GM18858 (cell line): ENCODE data around the gene CCDC92B.
"Not testable (repeated sequence)": the region's sequence is repeated elsewhere in the genome, so short reads cannot be mapped to it uniquely, and the experiment has no call there.

Experiments
- ATAC-seq: cut with Tn5 transposase; IDR thresholded peaks from one replicate; pipeline ENCODE4 v1.9.1; 2021; ENCODE audit not compliant: unreplicated experiment

CCDC92B gene

GRCh38 chr17:2691069-2691871 lies 58.2 kb downstream of the CCDC92B start:
- no peak for ATAC-seq

- no peak for ATAC-seq
Observed at GRCh38 chr17:2690165-2691068, 59.0 kb downstream of the CCDC92B start.

- no peak for ATAC-seq
Observed at GRCh38 chr17:2689411-2690164, 59.9 kb downstream of the CCDC92B start.

GRCh38 chr17:2688351-2689342 lies 60.8 kb downstream of the CCDC92B start:
- ATAC-seq = no peak

GRCh38 chr17:2687074-2687418 lies 62.4 kb downstream of the CCDC92B start:
- ATAC-seq = no peak

- ATAC-seq = no peak
Observed at GRCh38 chr17:2685696-2686095, 63.8 kb downstream of the CCDC92B start.

- ATAC-seq = no peak
Observed at GRCh38 chr17:2684549-2684948, 64.9 kb downstream of the CCDC92B start.

- ATAC-seq = no peak
Observed at GRCh38 chr17:2683912-2684311, 65.5 kb downstream of the CCDC92B start.

- no peak for ATAC-seq
Observed at GRCh38 chr17:2682176-2682938, 67.1 kb downstream of the CCDC92B start.

GRCh38 chr17:2681650-2682049 lies 67.8 kb downstream of the CCDC92B start:
- no peak for ATAC-seq

- ATAC-seq = no peak
Observed at GRCh38 chr17:2680961-2681360, 68.5 kb downstream of the CCDC92B start.

- ATAC-seq = not testable (repeated sequence)
Observed at GRCh38 chr17:2679247-2679646, 70.2 kb downstream of the CCDC92B start.
